Adipose tissue (tissue), 3 donors: Measurements from ENCODE around the gene PTPRM. TPM values are rescaled to one million over a fixed set of nuclear protein-coding genes. Genes with fewer than 3 reads are reported as not detected.

Experiments used
- H3K27ac ChIP-seq: one replicate; pipeline ENCODE4 v1.5.1; 2013; ENCODE audit warnings: low read depth, low read length
- WGBS, 3 donors: extraction: QIAGEN DNeasy Blood & Tissue Kit; methylation state at CpG; one replicate each; pipeline ENCODE4 v1.1.7; 2013; 5-methylcytosine and 5-hydroxymethylcytosine counted together
- polyA plus RNA-seq, 3 donors: library from polyadenylated mRNA; stranded (reverse); fragments of 200-250 nt; gene quantifications; one replicate each; pipeline ENCODE4 v1.2.3, GENCODE V29; 2013
- donor health status: healthy with polysubstance abuse.
- donor health status: Bipolar disorder and iron deficiency.
- donor health status: healthy.

The PTPRM gene
- polyA plus RNA-seq, 3 donors, result 20.6 to 106 (median 88.9) TPM

DNA sequence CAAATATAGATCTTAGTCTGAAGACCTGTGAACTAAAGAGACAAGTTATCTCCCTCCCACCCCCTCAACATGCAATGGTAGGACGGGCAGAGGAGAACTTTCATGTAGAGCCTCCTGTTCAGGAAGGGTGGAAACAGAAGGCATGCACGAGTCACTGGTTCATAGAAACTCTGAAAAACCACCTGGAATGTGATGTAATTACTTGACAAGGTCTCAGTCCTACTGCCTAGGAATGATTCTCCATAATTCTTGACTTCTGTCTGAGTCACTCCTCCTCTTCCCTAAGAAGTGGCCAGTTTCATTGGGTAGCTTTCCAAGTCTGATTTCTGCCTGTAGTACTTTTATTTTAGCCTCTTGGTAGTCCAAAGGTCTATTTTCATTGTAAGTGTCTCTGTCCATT, 277.3 kb downstream of the PTPRM start:
- WGBS, 3 donors, result 62 to 93% (median 80%) methylated on average over 2 of the region's 2 CpGs

DNA sequence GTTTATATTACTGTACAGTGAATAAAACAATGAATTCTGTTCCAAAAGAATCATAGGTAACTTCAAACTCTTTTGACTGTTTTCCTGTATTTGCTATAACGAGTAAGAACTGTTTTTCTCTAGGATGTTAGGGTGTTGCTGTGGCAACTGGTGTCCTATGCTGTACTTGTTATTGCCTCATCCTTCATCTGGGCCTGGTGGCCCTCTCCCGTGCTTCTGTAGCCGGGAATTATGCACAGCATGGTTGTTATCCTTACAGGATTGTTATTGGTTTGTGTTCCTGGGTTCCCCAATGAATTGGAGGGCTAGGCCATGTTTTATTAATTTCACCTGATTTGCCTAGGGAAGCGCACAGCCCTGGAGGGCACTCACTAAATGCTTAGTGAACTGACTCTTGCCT, 279.2 kb downstream of the PTPRM start:
- no peak overlapping the region for H3K27ac ChIP-seq
- 85 to 95% (median 88%) methylated on average over 4 of the region's 4 CpGs for WGBS, 3 donors

More for the DNA sequence above, 277.3 kb downstream of the PTPRM start:
- H3K27ac ChIP-seq, result no peak overlapping the region

DNA sequence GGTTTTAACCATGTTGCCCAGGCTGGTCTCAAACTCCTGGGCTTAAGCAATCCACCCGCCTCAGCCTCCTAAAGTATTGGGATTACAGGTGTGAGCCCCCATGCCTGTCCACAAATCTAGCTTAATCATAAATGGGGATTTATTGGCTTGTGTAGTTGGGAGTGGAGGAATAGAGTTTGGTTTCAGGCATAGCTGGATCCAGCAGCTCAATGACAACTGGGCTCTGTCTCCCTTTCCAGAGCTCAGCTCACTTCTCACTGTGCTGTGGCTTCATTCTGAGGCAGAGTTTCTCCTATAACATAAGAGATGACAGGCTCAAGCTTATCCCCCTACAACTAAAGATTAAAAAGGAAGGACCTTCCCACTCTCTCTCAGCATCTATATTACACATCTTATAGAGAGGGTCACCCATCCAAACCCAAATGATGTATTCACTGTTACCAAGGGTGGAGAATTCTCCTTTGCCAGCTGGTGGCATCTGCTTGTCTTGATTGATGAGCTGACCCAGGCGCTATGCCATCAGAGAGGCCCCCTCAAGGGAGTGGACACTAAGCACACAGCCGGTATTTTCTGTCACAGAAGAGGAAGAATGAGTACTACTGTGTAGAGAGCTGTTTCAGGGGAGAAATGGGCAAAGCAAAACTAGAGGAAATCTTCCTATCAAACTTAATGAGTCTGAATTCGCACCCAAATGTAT, 280.4 kb downstream of the PTPRM start:
- H3K27ac ChIP-seq, result no peak overlapping the region
- whole genome bisulfite sequencing, 3 donors, result 84 to 88% (median 86%) methylated on average over 4 of the region's 4 CpGs

DNA sequence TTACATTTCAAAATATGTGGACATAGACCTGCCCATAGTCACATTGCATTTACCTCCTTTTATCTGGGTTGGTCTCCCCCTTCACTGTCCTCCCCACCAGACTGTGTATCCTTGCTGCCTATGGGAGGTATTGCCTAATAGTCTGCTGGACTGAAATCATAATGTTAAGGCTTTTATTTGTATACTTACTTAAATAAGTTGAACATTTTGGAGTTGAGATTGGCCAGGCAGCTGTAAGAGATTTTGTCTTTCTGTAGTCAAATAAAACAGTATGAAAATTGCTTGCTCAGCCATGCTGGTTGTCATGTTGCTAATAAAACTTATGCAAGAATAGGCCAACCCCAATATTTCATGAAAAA, 280.9 kb downstream of the PTPRM start:
- H3K27ac ChIP-seq, result no peak overlapping the region

DNA sequence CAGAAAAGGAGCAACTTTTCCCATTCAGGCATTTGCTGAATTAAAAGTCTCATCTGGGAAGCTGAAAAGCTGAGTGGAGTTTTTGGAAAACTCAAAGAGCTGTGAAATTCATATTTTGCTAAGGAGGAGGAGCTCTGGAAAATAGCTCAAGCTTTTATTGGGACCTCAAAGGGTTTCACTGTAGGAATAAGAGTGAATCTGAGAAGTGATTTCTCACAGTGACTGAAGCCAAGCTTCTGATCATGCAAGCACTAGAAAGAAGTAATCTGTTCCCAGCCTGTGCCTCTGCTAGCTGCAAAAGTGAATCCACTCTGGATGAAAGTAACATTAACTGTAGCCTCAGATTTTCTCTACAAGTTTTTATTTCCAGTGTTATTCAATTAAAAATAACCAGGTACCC, 283.3 kb downstream of the PTPRM start:
- H3K27ac ChIP-seq, result no peak overlapping the region

DNA sequence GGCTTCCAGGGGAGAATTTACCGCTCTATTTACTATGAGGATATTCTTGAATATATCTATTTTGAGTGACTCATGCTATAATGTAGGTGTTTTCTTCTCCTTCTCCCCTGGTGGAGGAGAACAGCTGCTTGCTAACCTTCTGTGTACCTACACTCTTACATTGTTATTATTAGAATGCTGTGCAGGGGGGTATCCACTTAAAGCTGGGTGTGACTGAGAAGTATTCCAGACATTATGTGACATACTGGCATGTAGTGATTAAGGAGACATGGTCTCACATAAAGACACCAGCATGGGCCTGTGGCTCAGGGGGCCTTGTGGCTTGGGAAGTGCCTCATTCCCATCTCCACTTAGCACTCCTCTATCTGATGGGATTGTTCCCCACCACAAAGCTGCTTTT, 287.9 kb downstream of the PTPRM start:
- WGBS, 3 donors, result 97% methylated on average over 1 of the region's 1 CpG
- H3K27ac ChIP-seq, result no peak overlapping the region

DNA sequence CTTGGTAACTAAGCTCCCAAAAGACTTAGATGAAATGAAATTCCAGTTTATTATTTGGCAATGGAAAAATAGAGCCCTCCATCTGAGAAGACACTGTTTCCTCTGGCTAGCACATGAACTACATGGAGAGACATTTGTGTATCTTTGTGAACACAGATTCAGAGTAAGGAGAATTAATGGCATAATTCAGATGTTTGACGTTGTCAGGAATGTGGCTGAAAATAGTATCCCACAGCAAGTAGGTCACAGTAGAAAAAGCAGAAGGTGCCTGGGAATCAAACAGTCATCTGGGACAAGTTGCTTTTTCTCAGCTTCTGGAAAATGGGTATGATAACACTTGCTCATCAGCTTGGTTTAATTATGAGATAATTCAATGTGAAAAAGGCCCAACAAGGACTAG, 288.6 kb downstream of the PTPRM start:
- H3K27ac ChIP-seq, result no peak overlapping the region
- 0 to 31% (median 26%) methylated on average over 1 of the region's 1 CpG for whole genome bisulfite sequencing, 3 donors

DNA sequence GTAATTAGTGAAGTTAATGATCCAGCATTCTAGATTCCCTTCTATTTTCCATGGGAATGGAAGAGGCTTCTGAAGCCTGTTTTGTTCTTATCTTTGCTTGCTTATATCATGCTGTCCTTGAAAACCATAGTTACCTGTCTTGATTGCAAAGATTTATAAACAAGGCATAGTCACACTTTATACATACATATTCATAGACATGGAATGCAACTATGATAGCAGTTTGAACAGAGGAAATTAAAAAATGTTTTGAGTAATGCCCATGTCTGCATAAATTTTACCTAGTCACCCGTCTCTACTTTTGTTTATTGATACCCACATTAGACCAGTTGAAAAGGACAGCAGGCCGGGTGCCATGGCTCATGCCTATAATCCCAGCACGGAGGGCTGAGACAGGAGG, 289.0 kb downstream of the PTPRM start:
- H3K27ac ChIP-seq, result no peak overlapping the region
- 95 to 98% (median 95%) methylated on average over 3 of the region's 3 CpGs for WGBS, 3 donors

DNA sequence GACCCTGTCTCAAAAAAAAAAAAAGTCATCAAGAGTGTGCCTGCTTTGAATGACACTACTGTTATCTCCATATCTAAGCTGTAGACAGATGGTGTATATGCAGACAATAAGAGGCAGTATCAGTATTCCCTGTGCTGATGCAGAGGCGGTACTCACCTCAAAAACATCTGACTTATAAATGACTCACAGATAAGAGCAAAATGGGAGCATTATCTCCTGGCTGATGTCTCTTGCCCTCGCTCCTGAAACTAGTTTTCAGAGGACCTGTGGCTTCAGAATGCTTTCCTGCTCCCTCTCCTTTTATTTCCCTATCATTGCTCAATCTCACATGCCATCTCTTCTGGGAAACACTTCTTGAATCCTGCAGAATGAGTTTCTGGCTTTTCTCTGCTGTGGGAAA, 289.6 kb downstream of the PTPRM start:
- H3K27ac ChIP-seq, result no peak overlapping the region
- WGBS, 3 donors, result 91 to 93% (median 91%) methylated on average over 2 of the region's 2 CpGs

DNA sequence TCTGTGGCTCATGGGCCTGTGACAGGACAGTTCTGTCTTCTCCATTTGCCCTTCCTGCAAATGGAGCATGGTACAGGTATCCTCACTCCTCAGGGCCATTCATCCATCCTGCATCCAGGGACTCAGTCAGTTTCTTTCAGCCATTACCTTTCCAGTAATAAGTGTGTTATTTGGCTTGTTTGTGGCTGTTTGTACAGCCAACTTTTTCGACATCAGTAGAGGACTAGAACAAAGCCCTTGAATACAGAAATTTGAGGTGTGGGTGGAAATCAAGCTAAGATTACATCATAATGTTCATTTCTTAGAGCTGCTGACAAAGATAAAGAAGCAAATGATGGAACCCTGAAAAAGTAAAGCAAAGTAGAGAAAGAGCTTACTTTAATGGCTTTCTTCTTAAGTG, 290.4 kb downstream of the PTPRM start:
- no peak overlapping the region for H3K27ac ChIP-seq
- WGBS, 3 donors, result 60 to 84% (median 84%) methylated on average over 1 of the region's 1 CpG

DNA sequence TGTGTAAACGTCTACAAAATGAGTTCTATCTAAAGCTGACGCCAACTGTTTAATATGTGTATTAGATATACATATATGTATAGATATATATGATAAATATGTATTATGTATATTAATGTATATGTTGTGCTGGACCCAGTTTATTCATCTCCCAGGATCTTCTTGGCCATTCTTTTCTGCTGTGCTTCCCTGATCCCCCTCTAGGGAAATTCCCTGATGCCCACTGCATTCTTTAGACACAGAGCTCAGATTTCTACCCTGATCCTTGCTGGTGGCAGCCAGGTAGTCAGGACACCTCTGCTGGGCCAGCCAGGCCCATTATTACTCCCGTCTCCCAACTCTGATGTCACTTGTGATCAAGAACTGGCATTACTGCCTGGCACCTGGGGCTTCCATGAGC, 292.0 kb downstream of the PTPRM start:
- no peak overlapping the region for H3K27ac ChIP-seq
- WGBS, 3 donors, result 90 to 95% (median 94%) methylated on average over 3 of the region's 3 CpGs

DNA sequence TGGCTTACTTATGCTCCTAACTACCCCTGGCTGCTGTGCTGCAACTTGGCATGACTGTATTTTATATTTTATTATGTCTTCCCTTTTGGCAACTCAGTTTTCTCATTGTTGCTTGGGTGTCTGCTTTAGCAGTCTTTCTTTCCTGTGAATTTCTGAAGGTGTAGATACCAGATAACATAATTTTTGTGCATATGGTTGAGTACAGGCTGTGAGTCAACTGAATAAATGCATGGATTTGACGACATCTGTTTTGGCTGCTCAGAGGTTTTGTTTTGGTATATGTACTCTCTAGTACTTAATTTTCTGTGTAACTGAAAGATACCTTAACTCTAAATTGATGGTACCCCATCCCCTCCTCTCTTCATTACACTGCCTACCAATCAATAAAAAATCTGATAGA, 303.1 kb downstream of the PTPRM start:
- H3K27ac ChIP-seq, result no peak overlapping the region
- WGBS, 3 donors, result 81 to 97% (median 93%) methylated on average over 1 of the region's 1 CpG

DNA sequence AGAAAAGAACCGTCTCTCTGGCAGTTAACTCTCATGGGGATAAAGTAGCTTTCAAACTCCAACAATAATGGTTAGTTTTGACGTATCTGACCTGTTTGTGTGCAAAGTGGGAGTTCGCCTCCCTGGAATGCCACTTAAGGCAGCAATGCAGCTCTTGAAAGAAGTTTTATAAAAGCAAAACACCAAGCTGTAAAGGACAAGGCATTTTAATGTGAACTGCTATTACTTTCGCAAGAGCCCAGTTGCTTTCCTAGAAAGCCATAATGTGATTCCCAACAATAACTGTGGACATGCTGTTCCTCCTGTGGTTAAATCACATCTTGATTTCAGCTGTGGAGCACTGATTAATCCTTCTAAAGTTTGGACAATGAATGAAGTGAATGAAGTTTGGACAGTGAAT, 303.7 kb downstream of the PTPRM start:
- WGBS, 3 donors, result 77 to 78% (median 77%) methylated on average over 4 of the region's 4 CpGs
- no peak overlapping the region for H3K27ac ChIP-seq

DNA sequence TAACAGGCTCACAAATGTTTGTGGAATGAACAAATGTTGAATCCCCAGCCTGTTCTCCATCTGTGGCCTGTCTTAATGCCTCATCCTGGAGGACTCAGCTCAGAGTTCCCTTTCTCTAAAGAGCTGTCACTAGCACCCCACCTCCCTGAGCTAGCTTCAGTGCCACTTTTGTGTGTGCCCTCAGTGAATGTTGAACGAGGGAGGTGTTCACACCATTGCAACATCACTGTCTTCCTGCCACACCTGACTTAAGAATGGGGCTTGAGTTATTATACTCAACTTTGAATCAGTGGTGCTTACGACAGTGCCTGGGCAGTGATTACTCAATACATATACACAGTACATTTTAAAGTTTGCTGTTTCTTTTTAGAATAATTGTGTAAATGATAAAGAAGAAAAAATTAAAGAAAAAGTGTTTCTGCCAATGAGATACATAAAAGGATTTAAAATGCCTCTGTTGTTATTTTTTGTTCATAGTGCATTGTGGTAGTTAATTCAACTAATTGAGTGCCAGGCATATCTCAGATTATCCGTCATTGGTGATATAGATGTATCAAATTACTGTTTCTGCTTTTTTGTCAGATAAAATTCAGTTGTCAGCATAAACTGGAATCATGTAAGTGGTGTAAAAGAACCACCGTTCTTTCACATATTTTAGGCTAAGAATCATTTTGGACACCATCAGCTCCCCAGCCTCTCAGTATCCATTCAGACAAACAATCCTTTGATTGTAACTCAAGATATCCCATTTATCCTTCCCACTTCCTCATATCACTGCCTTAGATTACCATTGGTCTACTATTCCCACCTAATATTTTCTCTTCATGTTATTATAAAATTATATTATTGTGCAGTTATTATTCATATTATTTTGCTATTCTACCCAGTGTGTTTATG, 304.7 kb downstream of the PTPRM start:
- no peak overlapping the region for H3K27ac ChIP-seq
- 58 to 69% (median 68%) methylated on average over 4 of the region's 4 CpGs for WGBS, 3 donors

DNA sequence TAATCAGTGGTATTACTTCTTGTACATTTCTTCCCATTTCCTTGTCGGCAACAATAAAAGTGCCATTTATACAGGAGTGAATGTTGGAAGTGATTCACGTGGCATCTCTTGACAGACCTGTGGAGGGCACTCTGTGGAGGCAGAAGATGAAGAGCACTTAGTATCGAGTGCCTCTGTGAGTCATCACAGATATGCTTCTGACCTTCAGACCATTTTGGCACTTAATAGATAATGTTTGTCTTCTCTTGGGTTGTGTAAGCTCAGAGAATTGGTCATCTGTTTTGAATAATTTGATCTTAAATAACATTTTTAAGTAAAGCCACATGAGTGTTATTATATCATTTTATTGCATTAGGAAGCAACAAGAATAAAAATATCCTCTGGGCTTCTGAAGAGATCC, 305.5 kb downstream of the PTPRM start:
- no peak overlapping the region for H3K27ac ChIP-seq

DNA sequence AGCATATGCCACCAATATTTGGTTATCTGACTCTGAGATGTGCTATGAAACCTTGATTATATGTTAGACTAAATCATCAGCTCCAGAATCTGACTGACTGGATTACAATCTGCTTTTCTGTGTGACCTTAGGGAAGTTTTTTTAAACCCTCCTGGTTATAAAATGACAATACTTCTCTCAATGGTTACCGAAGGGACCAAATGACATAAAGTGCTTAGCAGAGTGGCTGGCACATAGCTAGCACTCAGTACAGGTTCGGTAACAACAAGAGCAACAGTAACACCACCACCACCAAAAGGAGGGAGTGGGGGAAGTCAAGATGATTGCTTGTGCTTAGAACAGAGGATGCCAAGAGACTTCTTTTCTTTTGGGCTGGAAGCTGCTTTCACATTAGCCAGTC, 306.2 kb downstream of the PTPRM start:
- H3K27ac ChIP-seq, result no peak overlapping the region
- WGBS, 3 donors, result 88 to 93% (median 89%) methylated on average over 2 of the region's 2 CpGs

More for the DNA sequence above, 305.5 kb downstream of the PTPRM start:
- 61 to 72% (median 63%) methylated on average over 3 of the region's 3 CpGs for WGBS, 3 donors

DNA sequence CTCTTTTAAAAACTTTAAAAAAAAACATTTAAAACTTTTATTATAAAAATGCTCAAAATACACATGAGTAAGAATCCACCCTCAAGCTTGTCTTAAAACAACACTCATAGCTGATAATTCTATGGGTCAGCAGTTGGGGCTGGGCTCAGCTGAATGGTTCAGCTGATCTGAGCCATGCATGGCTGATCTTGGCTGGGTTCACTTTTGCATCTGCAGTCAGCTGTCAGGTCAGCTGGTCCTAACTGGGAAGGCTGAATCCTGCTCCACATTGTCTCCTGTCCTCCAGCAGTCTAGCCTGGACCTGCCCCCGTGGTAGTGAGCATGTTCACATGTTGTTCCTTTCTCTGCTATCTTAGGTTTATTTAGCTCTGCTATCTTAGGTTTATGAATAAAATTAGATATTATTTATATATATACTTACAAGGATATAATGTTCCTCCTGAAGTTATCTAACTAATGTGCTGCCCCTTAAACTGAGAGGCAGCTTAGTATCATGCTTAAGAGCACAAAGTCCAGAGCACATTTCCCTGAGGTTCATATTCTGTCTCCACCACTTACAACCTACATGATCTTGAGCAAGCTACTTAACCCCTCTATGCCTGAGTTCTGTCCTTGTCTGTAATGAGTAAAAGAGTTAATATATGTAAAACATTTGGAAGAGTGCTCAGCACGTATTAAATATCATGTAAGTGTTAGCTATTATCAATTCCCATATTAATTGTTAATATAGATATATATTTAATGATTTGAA, 309.4 kb downstream of the PTPRM start:
- H3K27ac ChIP-seq, result no peak overlapping the region
- WGBS, 3 donors, result 89 to 100% (median 94%) methylated on average over 2 of the region's 2 CpGs

DNA sequence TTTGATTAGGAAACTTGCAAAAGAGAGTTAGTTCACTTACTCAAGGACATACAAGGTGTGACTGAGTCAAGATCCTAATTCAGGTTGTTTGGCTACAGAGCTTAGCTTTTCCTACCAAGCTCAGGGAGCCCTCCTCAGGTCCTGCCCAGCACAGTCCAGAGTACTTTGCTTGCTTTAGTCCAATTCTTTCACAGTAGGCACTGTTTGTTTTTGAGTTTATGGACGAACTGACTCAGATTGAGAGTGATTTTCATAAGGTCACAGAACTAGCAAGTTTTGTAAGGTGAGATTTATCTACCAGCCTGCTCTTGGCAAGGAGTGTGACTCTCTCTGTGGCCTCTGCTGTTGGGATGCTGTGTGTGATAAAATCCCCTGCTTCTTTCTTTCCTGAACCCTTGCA, 310.5 kb downstream of the PTPRM start:
- no peak overlapping the region for H3K27ac ChIP-seq
- WGBS, 3 donors, result 26 to 77% (median 76%) methylated on average over 1 of the region's 1 CpG
